Panc1 (cell line): ENCODE measurements around the gene TMEM170B. TPM values are rescaled to one million over a fixed set of nuclear protein-coding genes. Genes with fewer than 3 reads are reported as not detected.

Experiments
- ATAC-seq: fragments of 200-7000 bp; cut with Tn5 transposase; 2 replicates; pipeline ENCODE4 v1.9.1; 2020; ENCODE audit warnings: mild to moderate bottlenecking, moderate library complexity
- BruUV-seq: library from RNA; stranded (reverse); fragments of 400-500 nt; replicated peaks from 2 replicates; lab custom pipeline; 2021; lab: Mats Ljungman, UMichigan
- CTCF ChIA-PET: fragments of 300-600 bp; sonication (Branson Sonifier 250); formaldehyde crosslinking; loops from one replicate; lab custom pipeline; 2022; ENCODE audit warnings: antibody characterized with exemption; lab: Charles Lee
- POLR2A ChIA-PET: fragments of 300-600 bp; sonication (Branson Sonifier 250); formaldehyde crosslinking; loops from one replicate; lab custom pipeline; 2022; ENCODE audit warnings: antibody characterized with exemption; lab: Charles Lee
- DNase-seq: peaks from one replicate; pipeline ENCODE4 v3.0.0-alpha.2; 2010; ENCODE audit warnings: low read depth, low spot score
- H3K27ac ChIP-seq: 2 replicates; pipeline ENCODE4 v1.5.1; 2011; ENCODE audit warnings: mild to moderate bottlenecking, low read length, inconsistent platforms
- H3K27me3 ChIP-seq: fragments of 200-500 bp; sonication (Bioruptor generic); 2 replicates; pipeline ENCODE4 v1.6.0; 2014; ENCODE audit warnings: low read length, inconsistent platforms; ENCODE audit not compliant: control insufficient read depth, insufficient read depth
- H3K36me3 ChIP-seq: fragments of 200-500 bp; sonication (Bioruptor generic); 2 replicates; pipeline ENCODE4 v1.5.1; 2014; ENCODE audit warnings: inconsistent platforms, mild to moderate bottlenecking, low read length, moderate library complexity; ENCODE audit not compliant: control insufficient read depth, insufficient read depth
- H3K4me1 ChIP-seq: 2 replicates; pipeline ENCODE4 v1.5.1; 2011; ENCODE audit warnings: inconsistent platforms, mild to moderate bottlenecking, low read length, moderate library complexity; ENCODE audit not compliant: control insufficient read depth, insufficient read depth
- H3K4me3 ChIP-seq, 2 experiments: 2 replicates each; pipeline ENCODE4 v1.5.1; 2011 to 2012; ENCODE audit warnings: low read depth in 2 of 2, low read length in 2 of 2, mild to moderate bottlenecking in 2 of 2, inconsistent platforms in 1 of 2, moderate library complexity in 1 of 2
- H3K9me3 ChIP-seq: fragments of 200-500 bp; sonication (Bioruptor generic); 2 replicates; pipeline ENCODE4 v1.5.1; 2014; ENCODE audit warnings: low read depth, mild to moderate bottlenecking, inconsistent platforms, low read length, moderate library complexity; ENCODE audit not compliant: control insufficient read depth, insufficient read depth
- CTCF ChIP-seq: fragments of 450-650 bp; IDR thresholded peaks from 2 replicates; pipeline ENCODE4 v1.5.1; 2017; ENCODE audit warnings: mild to moderate bottlenecking
- POLR2AphosphoS5 ChIP-seq: IDR thresholded peaks from 2 replicates; pipeline ENCODE4 v1.6.1; 2012; ENCODE audit warnings: mild to moderate bottlenecking, low read depth, low read length, moderate library complexity
- REST ChIP-seq, 2 experiments: IDR thresholded peaks; 2 replicates each; pipeline ENCODE4 v1.6.1; 2011 to 2012; ENCODE audit warnings: low read depth in 2 of 2, control low read depth in 1 of 2, low read length in 1 of 2, mild to moderate bottlenecking in 1 of 2, moderate library complexity in 1 of 2; ENCODE audit not compliant: insufficient read depth in 1 of 2
- SIN3A ChIP-seq: IDR thresholded peaks from 2 replicates; pipeline ENCODE4 v1.6.1; 2012; ENCODE audit warnings: low read depth, mild to moderate bottlenecking, low read length, moderate library complexity, borderline replicate concordance; ENCODE audit not compliant: insufficient read depth
- TCF7L2 ChIP-seq: IDR thresholded peaks from 2 replicates; pipeline ENCODE4 v1.6.1; 2011; ENCODE audit warnings: mild to moderate bottlenecking, low read depth, low read length, inconsistent platforms
- in situ Hi-C: cut with HindIII; loops from 2 replicates; pipeline ENCODE4 v1.10.0; 2016; ENCODE audit warnings: low sequenced_read_pairs, low pct_unique_long_range_greater_than_20kb
- intact Hi-C: fragments of 100-400 bp; cut with micrococcal nuclease; formaldehyde crosslinking; loops from one replicate; pipeline ENCODE4 v1.10.0; 2022; ENCODE audit not compliant: unreplicated experiment
- total RNA-seq: library from RNA; stranded (reverse); gene quantifications from one replicate; pipeline ENCODE4 v1.2.1, GENCODE V29; 2021; ENCODE audit not compliant: unreplicated experiment

The TMEM170B gene
- total RNA-seq, 1 experiment from 2014 or later, result 1.3 TPM

- no TSS peak for BruUV-seq
- H3K36me3 ChIP-seq, result no peaks in the 10 kb centered on the region
- no peak overlapping the region for H3K4me3 ChIP-seq
- DNase-seq (no peak), ATAC-seq (no peak)
- ChIA-PET CTCF (no interaction called here), POLR2A (no interaction called here)
- H3K9me3 ChIP-seq, result no peaks in the 10 kb centered on the region
- in situ Hi-C loops (no loop called here), intact Hi-C loops (no loop called here)
- TF ChIP-seq REST (IDR thresholded peaks at IDR 0.05; ENCODE audit: insufficient read depth in 1 of 2, low read depth in 2 of 2, low read length in 1 of 2) (no peak), CTCF (no peak), TCF7L2 (no peak), SIN3A (no peak), POLR2AphosphoS5 (no peak)
- no peak overlapping the region for H3K27ac ChIP-seq
- peaks cover 4% of the 10 kb centered on the region; the same call in 1 of the 2 replicates for H3K27me3 ChIP-seq
- H3K4me1 ChIP-seq, result no peaks in the 10 kb centered on the region
Observed at GRCh38 chr6:11553824-11554223, 16.3 kb downstream of the TMEM170B start.

GRCh38 chr6:11556309-11556708 is 18.8 kb downstream of the TMEM170B start:
- Histone ChIP-seq H3K27ac (no peak overlapping the region), H3K4me1 (no peaks in the 10 kb centered on the region), H3K36me3 (no peaks in the 10 kb centered on the region), H3K27me3 (peaks cover 4% of the 10 kb centered on the region; the same call in 1 of the 2 replicates), H3K9me3 (no peaks in the 10 kb centered on the region), H3K4me3 (no peak overlapping the region)
- no TSS peak for BruUV-seq
- no peak for TF ChIP-seq POLR2AphosphoS5
- no peak for TF ChIP-seq CTCF
- no peak for TF ChIP-seq REST (IDR thresholded peaks at IDR 0.05; ENCODE audit: insufficient read depth in 1 of 2, low read depth in 2 of 2, low read length in 1 of 2)
- no peak for TF ChIP-seq SIN3A
- TF ChIP-seq TCF7L2, result no peak
- ChIA-PET POLR2A (no interaction called here), CTCF (no interaction called here)
- intact Hi-C loops, result no loop called here
- ATAC-seq (no peak), DNase-seq (no peak)
- in situ Hi-C loops, result no loop called here
